Measurements from ENCODE around the gene C10orf53.

Gene C10orf53

GRCh38 chr10:49652421-49653272 is 26.8 kb upstream of the C10orf53 start:
- POLR2A ChIA-PET, result no interaction called here
- CTCF ChIA-PET, result no interaction called here
- TF ChIP-seq, protein P1, sequence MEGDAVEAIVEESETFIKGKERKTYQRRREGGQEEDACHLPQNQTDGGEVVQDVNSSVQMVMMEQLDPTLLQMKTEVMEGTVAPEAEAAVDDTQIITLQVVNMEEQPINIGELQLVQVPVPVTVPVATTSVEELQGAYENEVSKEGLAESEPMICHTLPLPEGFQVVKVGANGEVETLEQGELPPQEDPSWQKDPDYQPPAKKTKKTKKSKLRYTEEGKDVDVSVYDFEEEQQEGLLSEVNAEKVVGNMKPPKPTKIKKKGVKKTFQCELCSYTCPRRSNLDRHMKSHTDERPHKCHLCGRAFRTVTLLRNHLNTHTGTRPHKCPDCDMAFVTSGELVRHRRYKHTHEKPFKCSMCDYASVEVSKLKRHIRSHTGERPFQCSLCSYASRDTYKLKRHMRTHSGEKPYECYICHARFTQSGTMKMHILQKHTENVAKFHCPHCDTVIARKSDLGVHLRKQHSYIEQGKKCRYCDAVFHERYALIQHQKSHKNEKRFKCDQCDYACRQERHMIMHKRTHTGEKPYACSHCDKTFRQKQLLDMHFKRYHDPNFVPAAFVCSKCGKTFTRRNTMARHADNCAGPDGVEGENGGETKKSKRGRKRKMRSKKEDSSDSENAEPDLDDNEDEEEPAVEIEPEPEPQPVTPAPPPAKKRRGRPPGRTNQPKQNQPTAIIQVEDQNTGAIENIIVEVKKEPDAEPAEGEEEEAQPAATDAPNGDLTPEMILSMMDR (IDR thresholded peaks at IDR 0.05; ENCODE audit: control extremely low read depth, extremely low read depth, low read depth, missing control alignments), result no peak
- no peak for DNase-seq (ENCODE audit: extremely low spot score)

- TF ChIP-seq, protein P1 (IDR thresholded peaks at IDR 0.05; ENCODE audit: control extremely low read depth, extremely low read depth, low read depth, missing control alignments), result no peak
- POLR2A ChIA-PET, result no interaction called here
- no peak for DNase-seq (ENCODE audit: extremely low spot score)
- CTCF ChIA-PET, result no interaction called here
Observed at GRCh38 chr10:49653273-49653929, 26.1 kb upstream of the C10orf53 start.

DNA sequence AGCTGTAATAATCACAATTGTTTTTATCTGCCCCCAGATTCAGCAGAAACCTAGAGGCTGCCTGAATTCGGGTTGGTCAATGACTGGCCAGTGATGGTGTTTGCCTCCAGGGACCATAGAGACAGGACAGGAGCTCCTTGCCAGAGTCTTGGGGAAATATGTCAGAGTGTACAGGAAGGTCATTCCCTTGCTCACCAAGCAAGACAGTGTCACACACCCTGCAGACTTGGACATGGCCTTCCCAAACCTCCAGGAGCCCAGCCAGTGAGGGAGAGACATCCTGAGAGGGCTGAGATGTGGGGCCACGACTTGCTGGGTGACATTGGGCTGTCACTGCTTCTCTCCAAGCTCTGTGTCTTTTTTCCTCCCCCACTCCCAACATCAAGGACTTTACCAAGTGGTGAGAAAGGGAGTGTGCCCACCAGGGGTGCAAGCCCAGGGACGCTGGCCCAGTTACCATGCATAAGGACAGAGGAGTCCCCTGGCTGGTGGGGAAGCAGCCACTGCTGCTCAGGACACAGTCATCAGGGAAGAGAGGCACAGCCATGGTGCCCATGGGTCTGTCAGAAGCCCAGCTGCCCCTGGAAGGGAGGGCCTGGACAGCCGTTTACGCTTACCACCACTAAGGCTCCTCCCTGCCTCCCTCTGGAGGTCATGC is 25.3 kb upstream of the C10orf53 start:
- ChIA-PET CTCF (no interaction called here), POLR2A (no interaction called here)
- no peak for DNase-seq (ENCODE audit: extremely low spot score)
- TF ChIP-seq, protein P1 (IDR thresholded peaks at IDR 0.05; ENCODE audit: control extremely low read depth, extremely low read depth, low read depth, missing control alignments), result no peak

- ChIA-PET CTCF (no interaction called here), POLR2A (no interaction called here)
- TF ChIP-seq, protein P1 (IDR thresholded peaks at IDR 0.05; ENCODE audit: control extremely low read depth, extremely low read depth, low read depth, missing control alignments), result no peak
- no peak for DNase-seq (ENCODE audit: extremely low spot score)
Observed at GRCh38 chr10:49655099-49655498, 24.4 kb upstream of the C10orf53 start.

GRCh38 chr10:49656845-49657493 is 22.5 kb upstream of the C10orf53 start:
- CTCF ChIA-PET, result no interaction called here
- TF ChIP-seq, protein P1 (IDR thresholded peaks at IDR 0.05; ENCODE audit: control extremely low read depth, extremely low read depth, low read depth, missing control alignments), result no peak
- POLR2A ChIA-PET, result no interaction called here
- DNase-seq (ENCODE audit: extremely low spot score), result no peak

- peak; percentile 2 for DNase-seq (ENCODE audit: extremely low spot score)
- CTCF ChIA-PET, result no interaction called here
- TF ChIP-seq, protein P1 (IDR thresholded peaks at IDR 0.05; ENCODE audit: control extremely low read depth, extremely low read depth, low read depth, missing control alignments), result no peak
- POLR2A ChIA-PET, result no interaction called here
Observed at GRCh38 chr10:49657606-49658005, 21.8 kb upstream of the C10orf53 start.

Data from GM10248 (cell line).